ENCODE data around the gene TAF15.

GRCh38 chr17:35801583-35802224, 7.6 kb upstream of the TAF15 start:
- no peak for TF ChIP-seq EZH2 (IDR thresholded peaks at IDR 0.05; ENCODE audit: borderline replicate concordance, insufficient read depth, low read length, poor library complexity, severe bottlenecking)
- no peak for TF ChIP-seq CTCF (IDR thresholded peaks at IDR 0.05; ENCODE audit: poor library complexity, severe bottlenecking)
- no peak for TF ChIP-seq TAF1 (IDR thresholded peaks at IDR 0.05; ENCODE audit: low read depth)
